SK-N-SH (cell line): ENCODE measurements around the gene UNKL.

Source experiments
- FOSL2 ChIP-seq: IDR thresholded peaks from 2 replicates; pipeline ENCODE4 v1.4.0; 2012; ENCODE audit warnings: low read depth, mild to moderate bottlenecking, moderate library complexity, borderline replicate concordance
- JUND ChIP-seq: IDR thresholded peaks from 2 replicates; pipeline ENCODE4 v1.4.0; 2012
- NRF1 ChIP-seq: IDR thresholded peaks from 2 replicates; pipeline ENCODE4 v1.6.1; 2012; ENCODE audit warnings: low read depth, mild to moderate bottlenecking, low read length
- POLR2AphosphoS5 ChIP-seq: IDR thresholded peaks from 2 replicates; pipeline ENCODE4 v1.6.1; 2012; ENCODE audit warnings: low read depth, low read length
- REST ChIP-seq: IDR thresholded peaks from 2 replicates; pipeline ENCODE4 v1.6.1; 2012; ENCODE audit warnings: mild to moderate bottlenecking, low read depth, low read length, moderate library complexity
- USF1 ChIP-seq: IDR thresholded peaks from 2 replicates; pipeline ENCODE4 v1.4.0; 2012; ENCODE audit warnings: low read depth, borderline replicate concordance
- USF2 ChIP-seq: fragments of 150-350 bp; IDR thresholded peaks from 2 replicates; pipeline ENCODE4 v1.6.1; 2017; ENCODE audit warnings: antibody characterized with exemption, low read length, low read depth, borderline replicate concordance
- TF ChIP-seq, protein P1 (sequence below): fragments of 200-600 bp; sonication (generic); IDR thresholded peaks from 2 replicates; pipeline ENCODE4 v1.6.1; 2017; ENCODE audit warnings: antibody characterized with exemption, mild to moderate bottlenecking, moderate library complexity

DNA sequence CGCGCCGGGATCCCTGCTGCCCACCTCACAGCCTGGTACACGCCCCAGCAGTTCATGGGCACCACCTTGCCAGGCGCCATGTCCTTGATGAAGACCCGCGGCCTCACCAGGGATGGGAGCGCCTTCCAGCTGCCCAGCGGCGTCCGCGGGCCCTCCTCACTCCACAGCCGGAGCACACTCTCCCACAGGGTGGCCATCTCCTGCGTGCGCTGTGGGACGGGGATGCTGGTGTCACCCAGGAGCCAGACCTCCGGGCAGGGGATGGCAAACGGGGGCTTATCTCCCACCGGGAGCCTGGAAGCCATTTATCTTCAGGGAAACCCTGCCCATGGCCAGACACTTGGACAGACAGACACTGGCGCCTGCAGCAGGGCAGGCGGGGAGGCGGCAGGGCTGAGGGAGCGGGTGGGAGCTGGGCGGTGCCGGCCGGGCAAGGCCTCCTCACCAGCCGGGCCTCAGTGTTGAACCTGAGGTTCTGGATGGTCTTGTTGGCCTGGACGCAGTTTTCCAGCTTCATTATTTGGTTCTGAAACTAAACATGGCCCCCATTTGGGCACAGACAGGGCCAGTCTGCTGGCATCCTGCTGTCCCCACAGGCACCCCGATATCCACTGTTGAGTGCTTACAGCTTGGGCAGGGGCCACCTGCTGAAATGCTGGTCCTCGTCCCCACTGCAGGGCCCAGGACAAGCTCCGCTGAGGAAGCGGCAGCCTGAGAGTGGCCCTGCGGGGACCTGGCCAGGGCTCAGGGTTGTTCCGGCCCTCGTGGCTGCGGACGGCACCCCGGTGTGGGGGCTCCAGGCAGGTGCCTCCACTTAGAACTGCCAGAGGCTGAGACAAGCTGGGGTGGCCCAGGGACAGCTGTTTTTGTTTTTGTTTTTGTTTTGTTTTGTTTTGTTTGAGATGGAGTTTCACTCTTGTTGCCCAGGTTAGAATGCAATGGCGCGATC lies 20.4 kb upstream of the UNKL start:
- no peak for TF ChIP-seq POLR2AphosphoS5
- no peak for TF ChIP-seq USF1
- no peak for TF ChIP-seq NRF1
- TF ChIP-seq FOSL2: no peak
- TF ChIP-seq JUND: no peak
- TF ChIP-seq REST: no peak
- TF ChIP-seq, protein P1, sequence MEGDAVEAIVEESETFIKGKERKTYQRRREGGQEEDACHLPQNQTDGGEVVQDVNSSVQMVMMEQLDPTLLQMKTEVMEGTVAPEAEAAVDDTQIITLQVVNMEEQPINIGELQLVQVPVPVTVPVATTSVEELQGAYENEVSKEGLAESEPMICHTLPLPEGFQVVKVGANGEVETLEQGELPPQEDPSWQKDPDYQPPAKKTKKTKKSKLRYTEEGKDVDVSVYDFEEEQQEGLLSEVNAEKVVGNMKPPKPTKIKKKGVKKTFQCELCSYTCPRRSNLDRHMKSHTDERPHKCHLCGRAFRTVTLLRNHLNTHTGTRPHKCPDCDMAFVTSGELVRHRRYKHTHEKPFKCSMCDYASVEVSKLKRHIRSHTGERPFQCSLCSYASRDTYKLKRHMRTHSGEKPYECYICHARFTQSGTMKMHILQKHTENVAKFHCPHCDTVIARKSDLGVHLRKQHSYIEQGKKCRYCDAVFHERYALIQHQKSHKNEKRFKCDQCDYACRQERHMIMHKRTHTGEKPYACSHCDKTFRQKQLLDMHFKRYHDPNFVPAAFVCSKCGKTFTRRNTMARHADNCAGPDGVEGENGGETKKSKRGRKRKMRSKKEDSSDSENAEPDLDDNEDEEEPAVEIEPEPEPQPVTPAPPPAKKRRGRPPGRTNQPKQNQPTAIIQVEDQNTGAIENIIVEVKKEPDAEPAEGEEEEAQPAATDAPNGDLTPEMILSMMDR: no peak
- TF ChIP-seq USF2: no peak
